HCT116 (cell line): ENCODE results near the gene WNT1. TPM values are rescaled to one million over a fixed set of nuclear protein-coding genes. Genes with fewer than 3 reads are reported as not detected.

Experiments
- ATAC-seq: fragments of 200-7000 bp; cut with Tn5 transposase; 2 replicates; pipeline ENCODE4 v1.9.1; 2020; ENCODE audit warnings: mild to moderate bottlenecking, moderate library complexity
- BruUV-seq: library from RNA; stranded (reverse); fragments of 400-500 nt; replicated peaks from 2 replicates; lab custom pipeline; 2021; lab: Mats Ljungman, UMichigan
- CTCF ChIA-PET: fragments of 300-600 bp; sonication (Branson Sonifier 250); formaldehyde crosslinking; loops from one replicate; lab custom pipeline; 2021; ENCODE audit warnings: antibody characterized with exemption; lab: Charles Lee
- POLR2A ChIA-PET: fragments of 300-600, 350-600 bp; sonication (Branson Sonifier 250); formaldehyde crosslinking; loops from one replicate; lab custom pipeline; 2021; ENCODE audit warnings: antibody characterized with exemption; lab: Charles Lee
- RAD21 ChIA-PET, 2 experiments: fragments of 300-600 bp; sonication (Branson Sonifier 250); formaldehyde crosslinking; loops; one replicate each; lab custom pipeline; 2023; ENCODE audit warnings: low total read pairs in 2 of 2; ENCODE audit not compliant: uncharacterized antibody in 2 of 2, unreplicated experiment in 2 of 2, low non-redundant PET in 1 of 2; lab: Charles Lee
- DNase-seq: peaks from one replicate; pipeline ENCODE4 v3.0.0-alpha.2; 2010; ENCODE audit warnings: low read depth, low spot score
- H2AFZ ChIP-seq: fragments of 200-600 bp; shearing (Covaris generic), sonication (generic); 2 replicates; pipeline ENCODE4 v1.6.1; 2017; ENCODE audit warnings: low read depth, mixed run types, mixed read lengths, antibody characterized with exemption, low read length; ENCODE audit not compliant: poor library complexity, severe bottlenecking
- H3K27ac ChIP-seq: 2 replicates; pipeline ENCODE4 v1.5.1; 2012; ENCODE audit warnings: low read depth, low read length
- H3K27me3 ChIP-seq: fragments of 200-600 bp; sonication (generic); 2 replicates; pipeline ENCODE4 v1.6.1; 2016; ENCODE audit warnings: mixed run types, low read length, mixed read lengths; ENCODE audit not compliant: insufficient read depth
- H3K36me3 ChIP-seq, 2 experiments: fragments of 200-500 bp in 1 of 2; fragments of 200-600 bp in 1 of 2; sonication (Bioruptor generic) in 1 of 2; sonication (generic) in 1 of 2; 2 replicates each; pipeline versions ENCODE4 v1.5.1 to v1.6.1; 2014 to 2016; ENCODE audit warnings: low read length in 2 of 2, inconsistent platforms in 1 of 2, mixed read lengths in 1 of 2, mixed run types in 1 of 2; ENCODE audit not compliant: insufficient read depth in 2 of 2, control insufficient read depth in 1 of 2
- H3K4me1 ChIP-seq, 2 experiments: fragments of 200-600 bp in 1 of 2; sonication (generic) in 1 of 2; 2 replicates each; pipeline versions ENCODE4 v1.5.1 to v1.6.1; 2012 to 2017; ENCODE audit warnings: low read length in 2 of 2, inconsistent platforms in 1 of 2, mild to moderate bottlenecking in 1 of 2, mixed read lengths in 1 of 2, mixed run types in 1 of 2, moderate library complexity in 1 of 2; ENCODE audit not compliant: insufficient read depth in 2 of 2, control insufficient read depth in 1 of 2
- H3K4me2 ChIP-seq: fragments of 200-600 bp; sonication (generic); 2 replicates; pipeline ENCODE4 v1.6.1; 2017; ENCODE audit warnings: mixed run types, low read length, mixed read lengths
- H3K4me3 ChIP-seq, 2 experiments: fragments of 200-600 bp in 1 of 2; sonication (generic) in 1 of 2; replicated peaks in 1 of 2; 2 replicates each; pipeline ENCODE4 v1.5.1; 2011 to 2016; ENCODE audit warnings: low read length in 2 of 2, control low read depth in 1 of 2, low read depth in 1 of 2, mild to moderate bottlenecking in 1 of 2, mixed read lengths in 1 of 2, mixed run types in 1 of 2
- H3K79me2 ChIP-seq: fragments of 200-600 bp; sonication (generic); 2 replicates; pipeline ENCODE4 v1.6.1; 2017; ENCODE audit warnings: mild to moderate bottlenecking, mixed run types, low read length, moderate library complexity, mixed read lengths; ENCODE audit not compliant: insufficient read depth
- H3K9ac ChIP-seq: fragments of 200-600 bp; sonication (generic); 2 replicates; pipeline ENCODE4 v1.6.1; 2016; ENCODE audit warnings: low read length, mixed read lengths
- H3K9me2 ChIP-seq: fragments of 200-600 bp; sonication (generic), shearing (Covaris generic); 2 replicates; pipeline ENCODE4 v1.6.1; 2017; ENCODE audit warnings: mixed run types, mild to moderate bottlenecking, moderate library complexity; ENCODE audit not compliant: insufficient read depth
- H3K9me3 ChIP-seq, 2 experiments: fragments of 200-500 bp in 1 of 2; fragments of 200-600 bp in 1 of 2; sonication (Bioruptor generic) in 1 of 2; sonication (generic) in 1 of 2; 2 replicates each; pipeline ENCODE4 v1.6.1; 2014 to 2017; ENCODE audit warnings: low read length in 2 of 2, mixed read lengths in 2 of 2, inconsistent platforms in 1 of 2, low read depth in 1 of 2, mild to moderate bottlenecking in 1 of 2, mixed run types in 1 of 2, moderate library complexity in 1 of 2; ENCODE audit not compliant: control insufficient read depth in 1 of 2, insufficient read depth in 1 of 2
- H4K20me1 ChIP-seq: fragments of 200-600 bp; sonication (generic), shearing (Covaris generic); 2 replicates; pipeline ENCODE4 v1.6.1; 2017; ENCODE audit warnings: mixed run types, mild to moderate bottlenecking, moderate library complexity; ENCODE audit not compliant: insufficient read depth
- CBX3 ChIP-seq: IDR thresholded peaks from 2 replicates; pipeline ENCODE4 v1.6.1; 2012; ENCODE audit warnings: low read depth
- CEBPB ChIP-seq: IDR thresholded peaks from 2 replicates; pipeline ENCODE4 v1.6.1; 2012; ENCODE audit warnings: low read depth
- EGR1 ChIP-seq: IDR thresholded peaks from 2 replicates; pipeline ENCODE4 v1.6.1; 2012; ENCODE audit warnings: low read depth
- EZH2 ChIP-seq: fragments of 200-600 bp; sonication (generic); IDR thresholded peaks from 2 replicates; pipeline ENCODE4 v1.6.1; 2017; ENCODE audit warnings: antibody characterized with exemption, mixed run types
- EZH2phosphoT487 ChIP-seq: fragments of 200-600 bp; IDR thresholded peaks from 2 replicates; pipeline ENCODE4 v1.6.1; 2018; ENCODE audit warnings: antibody characterized with exemption, borderline replicate concordance
- FOSL1 ChIP-seq: IDR thresholded peaks from 2 replicates; pipeline ENCODE4 v1.6.1; 2012; ENCODE audit warnings: low read depth
- JUND ChIP-seq: IDR thresholded peaks from 2 replicates; pipeline ENCODE4 v1.6.1; 2012
- POLR2A ChIP-seq: IDR thresholded peaks from 2 replicates; pipeline ENCODE4 v1.7.0; 2011; ENCODE audit warnings: borderline replicate concordance; ENCODE audit not compliant: insufficient read depth, insufficient read length; ENCODE audit errors: extremely low read depth
- POLR2AphosphoS5 ChIP-seq: IDR thresholded peaks from 2 replicates; pipeline ENCODE4 v1.6.1; 2011; ENCODE audit warnings: mild to moderate bottlenecking, low read depth, low read length, moderate library complexity
- RAD21 ChIP-seq: IDR thresholded peaks from 2 replicates; pipeline ENCODE4 v1.6.1; 2012; ENCODE audit warnings: low read depth, mild to moderate bottlenecking
- SP1 ChIP-seq: IDR thresholded peaks from 2 replicates; pipeline ENCODE4 v1.6.1; 2012; ENCODE audit warnings: low read depth
- SRF ChIP-seq: IDR thresholded peaks from 2 replicates; pipeline ENCODE4 v1.6.1; 2012; ENCODE audit warnings: low read depth
- YY1 ChIP-seq: IDR thresholded peaks from 2 replicates; pipeline ENCODE4 v1.6.1; 2011; ENCODE audit warnings: low read length, low read depth, moderate library complexity, mild to moderate bottlenecking; ENCODE audit not compliant: insufficient replicate concordance; ENCODE audit errors: extremely low read depth
- ZFX ChIP-seq: fragments of 450-650 bp; IDR thresholded peaks from 2 replicates; pipeline ENCODE4 v1.6.1; 2017
- ZNF274 ChIP-seq: fragments of 200-500 bp; sonication (Bioruptor generic); IDR thresholded peaks from 2 replicates; pipeline ENCODE4 v1.6.1; 2014; ENCODE audit warnings: mild to moderate bottlenecking, low read depth, low read length, inconsistent platforms
- intact Hi-C: fragments of 100-400 bp; cut with micrococcal nuclease; formaldehyde crosslinking; loops from 2 replicates; pipeline ENCODE4 v1.10.0; 2022
- total RNA-seq: library from RNA; stranded (reverse); gene quantifications from one replicate; pipeline ENCODE4 v1.2.1, GENCODE V29; 2021; ENCODE audit not compliant: unreplicated experiment
- TF ChIP-seq, protein P1 (sequence below): IDR thresholded peaks from 2 replicates; pipeline ENCODE4 v1.6.1; 2011; ENCODE audit warnings: mild to moderate bottlenecking, low read length, moderate library complexity; ENCODE audit not compliant: insufficient replicate concordance; ENCODE audit errors: extremely low read depth

WNT1 gene
- total RNA-seq, 1 experiment from 2014 or later: not detected

DNA sequence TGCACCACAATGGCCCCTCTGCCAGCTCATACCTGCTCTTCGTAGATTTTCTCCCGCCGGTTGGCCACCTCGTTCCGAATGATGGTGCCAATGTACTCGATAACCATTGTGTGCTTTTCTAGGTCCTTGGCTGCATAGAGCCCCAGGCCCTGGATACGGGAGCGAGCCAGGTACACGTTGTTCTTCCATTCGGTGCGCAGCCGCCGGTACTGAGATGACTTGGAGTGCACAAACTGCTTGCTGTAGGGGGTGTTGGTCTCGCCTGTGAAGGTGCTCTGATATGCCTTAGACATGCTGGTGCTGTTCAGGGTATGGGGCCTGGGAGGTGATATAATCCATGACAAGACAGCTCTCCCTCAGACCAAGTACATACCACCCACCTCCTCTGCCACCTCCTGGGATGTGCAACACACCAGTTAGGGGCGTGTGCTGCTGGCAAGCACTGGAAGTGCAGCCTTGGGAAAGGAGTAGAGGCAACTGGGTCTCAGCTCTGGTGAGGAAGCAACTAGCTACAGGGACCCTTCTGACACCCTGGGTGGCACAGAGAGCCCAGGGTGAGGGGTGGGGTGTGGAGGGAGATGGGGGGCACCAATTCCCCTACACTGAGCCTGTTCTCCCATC lies 44.5 kb downstream of the WNT1 start:
- peaks cover 1 to 14% of the 10 kb centered on the region in 2 experiments; a peak in 3 of 4 replicates for H3K4me1 ChIP-seq
- no peak for ATAC-seq
- H3K27ac ChIP-seq: no peak overlapping the region
- H3K27me3 ChIP-seq: no peaks in the 10 kb centered on the region
- ChIA-PET RAD21 (no interaction called here), CTCF (interaction anchor here (0.6 to 1.4 kb wide), 2 partner anchors 21 kb away, joined by 3 to 4 read pairs; no protein-coding TSS in a partner anchor)
- no peaks in the 10 kb centered on the region for H4K20me1 ChIP-seq
- H3K9ac ChIP-seq: no peak overlapping the region
- BruUV-seq: no TSS peak
- H3K9me2 ChIP-seq: no peaks in the 10 kb centered on the region
- no peak overlapping the region for H3K4me3 ChIP-seq
- no peak overlapping the region for H3K4me2 ChIP-seq
- H3K79me2 ChIP-seq: peaks cover 15% of the 10 kb centered on the region; the same call in 1 of the 2 replicates
- peaks cover 32 to 40% of the 10 kb centered on the region in 2 experiments; a peak in 3 of 4 replicates for H3K36me3 ChIP-seq
- no peak for TF ChIP-seq ZNF274
- TF ChIP-seq SP1: no peak
- TF ChIP-seq EGR1: no peak
- no peak for TF ChIP-seq SRF
- TF ChIP-seq POLR2A: no peak
- TF ChIP-seq, protein P1, sequence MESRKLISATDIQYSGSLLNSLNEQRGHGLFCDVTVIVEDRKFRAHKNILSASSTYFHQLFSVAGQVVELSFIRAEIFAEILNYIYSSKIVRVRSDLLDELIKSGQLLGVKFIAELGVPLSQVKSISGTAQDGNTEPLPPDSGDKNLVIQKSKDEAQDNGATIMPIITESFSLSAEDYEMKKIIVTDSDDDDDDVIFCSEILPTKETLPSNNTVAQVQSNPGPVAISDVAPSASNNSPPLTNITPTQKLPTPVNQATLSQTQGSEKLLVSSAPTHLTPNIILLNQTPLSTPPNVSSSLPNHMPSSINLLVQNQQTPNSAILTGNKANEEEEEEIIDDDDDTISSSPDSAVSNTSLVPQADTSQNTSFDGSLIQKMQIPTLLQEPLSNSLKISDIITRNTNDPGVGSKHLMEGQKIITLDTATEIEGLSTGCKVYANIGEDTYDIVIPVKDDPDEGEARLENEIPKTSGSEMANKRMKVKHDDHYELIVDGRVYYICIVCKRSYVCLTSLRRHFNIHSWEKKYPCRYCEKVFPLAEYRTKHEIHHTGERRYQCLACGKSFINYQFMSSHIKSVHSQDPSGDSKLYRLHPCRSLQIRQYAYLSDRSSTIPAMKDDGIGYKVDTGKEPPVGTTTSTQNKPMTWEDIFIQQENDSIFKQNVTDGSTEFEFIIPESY: no peak
- no peak for TF ChIP-seq POLR2AphosphoS5
- no peak for TF ChIP-seq ZFX
- TF ChIP-seq FOSL1: no peak
- TF ChIP-seq CBX3: no peak
- TF ChIP-seq CEBPB: no peak
- TF ChIP-seq RAD21: no peak
- TF ChIP-seq EZH2phosphoT487: no peak
- TF ChIP-seq EZH2: no peak
- no peak for TF ChIP-seq YY1
- TF ChIP-seq JUND: no peak
- TF ChIP-seq, all 23 proteins: peak for 0
- H2AFZ ChIP-seq: no peak overlapping the region
- intact Hi-C loops: no loop called here
- POLR2A ChIA-PET: no interaction called here
- no peaks in the 10 kb centered on the region for H3K9me3 ChIP-seq
- DNase-seq: no peak
